HG03066 (cell line): ENCODE measurements around the gene SRPK3.

Experiments used
- ATAC-seq: cut with Tn5 transposase; IDR thresholded peaks from one replicate; pipeline ENCODE4 v1.9.1; 2021; ENCODE audit warnings: low read depth; ENCODE audit not compliant: unreplicated experiment

Gene SRPK3

DNA sequence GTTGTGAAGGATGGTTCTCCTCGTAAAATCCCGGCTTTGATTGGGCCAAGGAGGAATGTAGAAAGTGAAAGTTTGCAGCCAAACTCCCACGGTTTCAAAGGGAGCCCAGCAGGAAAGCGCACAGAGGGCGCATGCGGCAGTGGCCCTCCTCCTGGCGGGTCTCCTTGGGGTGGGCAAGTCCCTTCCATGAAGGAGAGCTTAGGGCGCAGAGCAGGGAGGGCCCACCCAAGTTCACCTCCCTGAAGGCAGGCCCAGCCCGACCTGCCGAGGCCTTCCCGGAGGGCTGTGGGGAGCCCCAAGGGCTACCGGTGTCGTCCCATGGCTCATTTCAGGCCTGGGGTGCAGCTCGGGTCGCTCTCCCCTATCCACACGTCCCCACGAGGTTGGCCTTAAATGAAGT, 47.5 kb downstream of the SRPK3 start:
- no peak for ATAC-seq

GRCh38 chrX:153828723-153829548, 48.1 kb downstream of the SRPK3 start:
- ATAC-seq, result no peak

DNA sequence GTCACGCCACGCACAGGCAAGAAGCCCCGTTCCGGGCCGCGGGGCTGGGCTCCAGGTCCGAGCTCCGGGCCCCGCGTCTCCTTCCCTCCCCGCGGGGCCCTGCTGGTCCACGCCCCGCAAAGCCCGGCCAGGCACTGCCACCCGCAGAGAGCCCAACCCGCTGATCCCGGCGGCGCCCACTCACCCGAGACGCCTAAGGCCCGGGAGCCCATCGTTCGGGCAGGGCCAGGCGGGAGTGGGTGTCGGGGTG, 48.6 kb downstream of the SRPK3 start:
- no peak for ATAC-seq

- no peak for ATAC-seq
These were observed 49.2 kb downstream of the SRPK3 start, which contains the start of gene PDZD4 for GRCh38 chrX:153829799-153830639. PDZD4 (minus strand) TSS chrX:153830544; CDS start chrX:153830298, 246 bp downstream.

DNA sequence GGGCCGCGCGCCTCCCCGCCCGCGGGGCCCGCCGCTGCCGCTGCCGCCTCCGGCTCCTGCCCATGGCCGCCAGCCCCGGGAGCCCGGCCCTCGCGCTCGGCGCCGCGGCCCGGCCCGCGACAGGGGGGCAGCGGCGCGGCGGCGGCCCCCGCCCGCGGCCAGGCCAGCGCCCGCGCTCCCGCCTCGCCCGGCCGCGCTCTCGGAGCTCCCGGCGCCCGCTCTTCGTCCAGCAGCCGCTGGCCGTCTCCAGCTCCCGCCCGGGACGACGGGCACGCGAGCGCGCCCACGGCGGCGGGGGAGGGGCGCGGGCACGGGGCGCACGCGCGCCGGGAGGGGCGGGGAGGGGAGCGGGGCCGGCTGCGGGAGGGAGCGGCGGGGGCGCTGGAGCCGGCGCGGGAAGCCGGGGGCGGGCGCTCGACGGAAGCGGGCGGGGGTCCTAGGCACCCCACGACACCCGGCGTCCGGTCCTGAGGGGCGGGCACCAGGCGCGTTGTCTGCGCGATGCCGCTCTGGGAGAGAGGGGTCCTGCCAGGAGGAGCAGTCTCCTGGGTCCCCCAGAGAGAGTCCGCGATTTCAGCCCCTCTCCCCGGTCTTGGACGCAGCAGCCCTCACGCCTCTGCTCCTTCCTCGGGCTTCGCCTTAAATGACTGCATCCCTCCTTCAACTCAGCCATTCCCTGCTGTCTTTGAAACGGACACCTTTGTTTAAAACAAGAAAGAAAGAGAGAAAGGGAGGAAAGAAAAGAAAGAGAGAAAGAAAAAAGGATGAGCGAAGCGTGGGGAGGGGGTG, 50.0 kb downstream of the SRPK3 start:
- ATAC-seq, result no peak

DNA sequence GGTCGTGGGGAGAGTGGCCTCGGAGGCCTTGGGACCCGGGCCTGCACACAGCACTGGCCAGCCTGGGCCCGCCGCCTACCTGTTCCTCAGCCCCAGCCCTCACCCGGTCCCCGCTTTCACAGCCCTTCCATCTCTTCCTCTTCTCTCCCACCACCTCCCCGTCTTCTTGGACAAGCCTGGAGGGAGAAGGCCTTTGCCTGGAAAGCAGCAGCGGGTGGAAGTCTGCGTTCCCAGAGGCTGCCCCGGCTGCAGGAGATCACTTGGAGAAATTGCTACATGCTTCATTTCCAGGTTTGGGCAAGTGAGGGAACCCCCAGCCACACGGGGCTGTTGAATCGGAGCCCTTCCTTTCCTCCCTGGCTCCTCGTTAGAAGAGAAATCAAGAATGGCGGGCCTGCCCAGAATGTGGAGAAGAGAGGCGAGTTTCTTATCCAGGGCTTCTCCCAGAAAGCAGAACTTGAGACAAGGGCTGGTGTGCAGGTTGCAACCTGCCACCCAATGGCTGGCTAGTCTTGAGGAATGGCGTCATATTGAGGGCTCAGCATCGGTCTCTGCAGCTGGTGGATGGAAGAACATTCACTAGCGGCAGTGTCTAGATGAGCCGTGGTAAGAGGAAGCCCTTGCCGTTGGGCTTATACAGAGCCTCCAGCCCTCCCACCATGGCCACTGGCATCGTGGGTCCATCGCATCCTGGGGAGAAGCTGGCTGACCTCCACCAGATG, 50.7 kb downstream of the SRPK3 start:
- no peak for ATAC-seq

DNA sequence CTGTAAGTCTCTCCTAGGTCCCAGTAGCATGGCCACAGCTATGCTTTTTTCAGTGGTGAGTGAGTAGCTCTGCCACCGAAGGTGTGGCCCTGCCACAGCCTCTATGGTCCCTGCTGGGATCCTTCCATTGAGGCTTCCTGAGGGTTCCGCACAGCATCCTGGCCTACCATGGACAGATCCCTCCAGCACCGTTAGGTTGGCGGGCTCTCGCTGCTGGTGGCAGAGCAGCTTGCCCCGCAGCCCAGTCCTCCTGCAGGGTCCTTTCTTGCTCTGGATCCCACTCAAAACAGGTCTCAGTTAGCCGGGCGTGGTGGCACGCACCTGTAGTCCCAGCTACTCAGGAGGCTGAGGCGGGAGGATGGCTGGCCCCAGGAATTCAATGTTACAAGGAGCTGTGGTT, 51.9 kb downstream of the SRPK3 start:
- ATAC-seq, result no peak
